Rectal smooth muscle tissue (tissue), 1 donor: Measurements from ENCODE around the gene TTLL8.

Experiments used
- H3K27ac ChIP-seq: one replicate; pipeline ENCODE4 v1.7.0; 2013; ENCODE audit warnings: low read depth, low read length, inconsistent platforms
- H3K27me3 ChIP-seq: one replicate; pipeline ENCODE4 v1.7.0; 2013; ENCODE audit warnings: low read length; ENCODE audit not compliant: control insufficient read depth, insufficient read depth
- H3K36me3 ChIP-seq: one replicate; pipeline ENCODE4 v1.7.0; 2013; ENCODE audit warnings: low read length; ENCODE audit not compliant: control insufficient read depth, insufficient read depth
- H3K4me1 ChIP-seq: one replicate; pipeline ENCODE4 v1.7.0; 2013; ENCODE audit warnings: low read length; ENCODE audit not compliant: control insufficient read depth, insufficient read depth
- H3K4me3 ChIP-seq: one replicate; pipeline ENCODE4 v1.7.0; 2013; ENCODE audit warnings: low read length
- H3K9ac ChIP-seq: one replicate; pipeline ENCODE4 v1.7.0; 2013; ENCODE audit warnings: low read length

The TTLL8 gene

GRCh38 chr22:50067244-50067643 is 9.1 kb upstream of the TTLL8 start:
- Histone ChIP-seq H3K4me1 (no peaks in the 10 kb centered on the region), H3K27me3 (no peaks in the 10 kb centered on the region), H3K27ac (no peak overlapping the region), H3K9ac (no peak overlapping the region), H3K36me3 (no peaks in the 10 kb centered on the region), H3K4me3 (no peak overlapping the region)

DNA sequence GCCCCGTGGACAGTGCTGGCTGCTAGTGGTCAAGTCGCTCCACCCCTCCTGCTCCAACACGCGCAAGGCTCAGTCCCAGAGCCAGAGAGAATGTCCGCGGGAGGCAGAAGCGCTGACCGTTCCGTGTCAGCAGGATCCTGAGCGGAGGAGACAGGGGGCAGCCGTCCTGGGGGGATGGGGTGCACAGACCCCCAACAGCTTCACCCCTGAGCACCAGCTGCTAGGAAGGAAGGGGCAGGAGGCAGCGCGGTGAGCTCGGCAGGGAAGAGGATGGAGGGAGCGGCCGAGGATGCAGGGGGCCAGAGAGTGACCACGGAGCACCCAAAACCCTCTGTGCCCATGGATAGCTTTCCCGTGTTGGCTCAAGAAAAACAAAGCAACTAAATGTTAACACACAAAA is 6.4 kb upstream of the TTLL8 start:
- no peaks in the 10 kb centered on the region for H3K36me3 ChIP-seq
- no peak overlapping the region for H3K9ac ChIP-seq
- no peaks in the 10 kb centered on the region for H3K4me1 ChIP-seq
- H3K4me3 ChIP-seq, result no peak overlapping the region
- no peak overlapping the region for H3K27ac ChIP-seq
- no peaks in the 10 kb centered on the region for H3K27me3 ChIP-seq

- Histone ChIP-seq H3K9ac (no peak overlapping the region), H3K4me3 (no peak overlapping the region), H3K4me1 (no peaks in the 10 kb centered on the region), H3K27me3 (no peaks in the 10 kb centered on the region), H3K36me3 (no peaks in the 10 kb centered on the region), H3K27ac (no peak overlapping the region)
Observed at GRCh38 chr22:50063589-50064393, 5.7 kb upstream of the TTLL8 start.

DNA sequence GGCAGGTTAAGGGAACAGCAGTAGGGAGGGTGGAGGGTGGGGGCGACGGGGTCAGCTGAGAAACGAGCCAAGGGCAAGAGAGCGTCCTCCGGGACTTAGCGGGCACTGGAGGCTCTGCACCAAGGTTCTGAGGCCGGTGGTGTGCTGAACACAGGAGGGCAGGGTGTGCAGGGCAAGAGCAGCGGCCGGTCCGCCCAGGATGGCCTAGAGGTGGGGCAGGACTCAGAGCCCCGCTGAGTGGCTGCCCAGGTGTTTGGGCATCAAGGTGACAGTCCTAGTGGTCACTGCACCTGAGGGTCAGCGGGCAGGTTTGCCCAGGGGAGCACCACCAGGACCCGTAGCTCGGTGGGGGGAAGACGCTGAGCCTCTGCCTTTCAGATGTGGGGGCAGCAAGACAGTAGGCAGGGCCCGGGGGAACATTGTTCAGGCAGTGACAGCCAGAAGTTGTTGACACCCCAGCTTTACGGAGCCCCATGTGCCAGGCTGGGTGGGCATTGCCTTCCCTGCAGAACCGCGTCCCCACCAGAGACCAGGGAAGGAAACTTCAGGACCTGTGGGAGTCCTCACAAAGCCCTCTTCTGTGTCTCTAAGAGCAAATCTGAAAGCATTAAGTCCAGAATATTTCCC is 4.5 kb upstream of the TTLL8 start:
- H3K36me3 ChIP-seq, result no peaks in the 10 kb centered on the region
- no peak overlapping the region for H3K27ac ChIP-seq
- no peak overlapping the region for H3K9ac ChIP-seq
- H3K4me1 ChIP-seq, result no peaks in the 10 kb centered on the region
- no peak overlapping the region for H3K4me3 ChIP-seq
- H3K27me3 ChIP-seq, result no peaks in the 10 kb centered on the region

- Histone ChIP-seq H3K27ac (no peak overlapping the region), H3K4me3 (no peak overlapping the region), H3K9ac (no peak overlapping the region), H3K27me3 (no peaks in the 10 kb centered on the region), H3K4me1 (no peaks in the 10 kb centered on the region), H3K36me3 (no peaks in the 10 kb centered on the region)
Observed at GRCh38 chr22:50061824-50062355, 3.8 kb upstream of the TTLL8 start.

DNA sequence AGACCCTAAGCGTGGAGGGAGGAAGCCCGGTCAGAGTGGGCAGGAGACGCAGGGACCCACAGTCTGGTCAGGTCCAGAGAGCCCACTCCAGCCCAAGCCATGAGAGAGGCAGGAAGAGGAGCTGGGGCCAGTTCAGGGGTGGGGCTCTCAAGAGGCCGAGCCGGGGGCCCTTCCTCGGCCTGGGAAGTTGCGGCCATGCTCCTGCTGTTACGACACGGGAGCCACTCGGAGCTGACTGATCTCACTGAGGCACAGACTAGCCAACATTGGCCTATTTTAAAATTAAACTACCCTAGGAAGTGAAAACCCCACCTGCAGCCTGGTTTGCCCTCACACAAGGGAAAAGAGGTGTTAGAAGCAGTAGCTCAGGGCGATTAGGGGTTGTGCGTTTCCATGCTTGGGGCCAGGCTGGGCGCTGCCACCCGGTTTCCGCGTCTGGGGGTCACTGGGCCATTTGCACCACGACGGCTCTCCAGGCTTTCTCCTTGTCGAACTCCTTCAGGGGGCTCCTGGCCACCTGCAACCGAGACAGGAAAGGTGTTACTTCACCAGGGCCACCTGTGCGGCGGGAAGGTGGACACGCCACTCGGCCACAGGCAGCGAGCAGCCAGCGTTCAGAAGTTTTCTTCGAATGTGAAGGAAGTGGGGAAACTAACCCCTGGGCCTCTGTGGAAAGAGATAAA is 3.2 kb upstream of the TTLL8 start:
- H3K27ac ChIP-seq, result no peak overlapping the region
- H3K27me3 ChIP-seq, result peaks cover 2% of the 10 kb centered on the region
- no peaks in the 10 kb centered on the region for H3K36me3 ChIP-seq
- no peak overlapping the region for H3K9ac ChIP-seq
- no peaks in the 10 kb centered on the region for H3K4me1 ChIP-seq
- H3K4me3 ChIP-seq, result no peak overlapping the region

DNA sequence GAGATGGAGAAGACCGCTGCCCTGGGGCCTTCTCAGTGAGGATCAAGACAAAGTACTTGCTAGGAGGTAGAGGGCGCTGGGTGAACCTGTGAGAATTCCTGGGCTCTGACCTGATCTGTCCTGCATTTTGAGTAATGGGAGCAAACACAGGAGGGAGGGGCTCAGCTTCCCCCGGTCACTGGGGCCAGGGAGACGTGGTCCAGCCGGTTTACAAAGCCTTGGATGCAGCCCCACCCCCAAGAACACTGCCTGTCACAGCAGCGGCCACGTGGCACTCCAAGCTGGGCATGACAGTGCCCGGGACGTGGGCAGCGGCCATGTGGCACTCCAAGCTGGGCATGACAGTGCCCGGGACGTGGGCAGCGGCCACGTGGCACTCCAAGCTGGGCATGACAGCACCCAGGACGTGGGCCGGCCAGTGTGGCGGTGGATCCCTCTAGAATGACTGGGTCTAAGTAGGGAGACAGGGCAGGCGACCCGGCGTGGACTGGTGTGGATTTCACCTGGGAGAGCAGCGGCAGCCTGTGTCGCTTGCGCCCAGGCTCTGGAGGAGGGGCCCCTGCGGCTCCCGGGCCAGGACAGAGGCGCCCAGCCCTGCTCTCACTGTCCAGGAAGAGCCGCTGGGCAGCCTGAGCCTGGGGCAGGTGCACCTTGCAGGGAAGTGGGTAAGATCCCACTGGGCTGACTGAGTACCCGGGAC is 2.5 kb upstream of the TTLL8 start:
- Histone ChIP-seq H3K9ac (no peak overlapping the region), H3K4me1 (no peaks in the 10 kb centered on the region), H3K27me3 (peaks cover 2% of the 10 kb centered on the region), H3K27ac (no peak overlapping the region), H3K4me3 (no peak overlapping the region), H3K36me3 (no peaks in the 10 kb centered on the region)

DNA sequence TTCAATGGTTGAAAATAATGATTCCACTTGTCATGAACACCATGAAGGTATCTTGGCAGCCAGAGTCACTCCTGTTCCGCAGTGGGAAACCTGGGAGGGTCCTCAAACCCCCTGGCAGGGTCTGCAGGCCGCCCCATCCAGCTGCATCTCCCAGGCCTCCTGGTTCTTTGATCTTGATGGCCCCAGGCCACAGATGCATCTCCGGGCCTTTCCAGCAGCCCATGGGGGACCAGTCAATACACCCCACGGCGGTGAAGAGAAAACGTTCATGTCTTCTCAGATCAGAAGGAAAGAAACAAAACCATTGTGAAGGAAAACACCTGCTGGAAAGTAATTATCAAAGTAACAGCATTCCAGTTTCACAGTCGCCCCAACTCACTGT is 1.8 kb upstream of the TTLL8 start:
- Histone ChIP-seq H3K4me3 (no peak overlapping the region), H3K4me1 (no peaks in the 10 kb centered on the region), H3K27me3 (peaks cover 2% of the 10 kb centered on the region), H3K9ac (no peak overlapping the region), H3K36me3 (no peaks in the 10 kb centered on the region), H3K27ac (no peak overlapping the region)

DNA sequence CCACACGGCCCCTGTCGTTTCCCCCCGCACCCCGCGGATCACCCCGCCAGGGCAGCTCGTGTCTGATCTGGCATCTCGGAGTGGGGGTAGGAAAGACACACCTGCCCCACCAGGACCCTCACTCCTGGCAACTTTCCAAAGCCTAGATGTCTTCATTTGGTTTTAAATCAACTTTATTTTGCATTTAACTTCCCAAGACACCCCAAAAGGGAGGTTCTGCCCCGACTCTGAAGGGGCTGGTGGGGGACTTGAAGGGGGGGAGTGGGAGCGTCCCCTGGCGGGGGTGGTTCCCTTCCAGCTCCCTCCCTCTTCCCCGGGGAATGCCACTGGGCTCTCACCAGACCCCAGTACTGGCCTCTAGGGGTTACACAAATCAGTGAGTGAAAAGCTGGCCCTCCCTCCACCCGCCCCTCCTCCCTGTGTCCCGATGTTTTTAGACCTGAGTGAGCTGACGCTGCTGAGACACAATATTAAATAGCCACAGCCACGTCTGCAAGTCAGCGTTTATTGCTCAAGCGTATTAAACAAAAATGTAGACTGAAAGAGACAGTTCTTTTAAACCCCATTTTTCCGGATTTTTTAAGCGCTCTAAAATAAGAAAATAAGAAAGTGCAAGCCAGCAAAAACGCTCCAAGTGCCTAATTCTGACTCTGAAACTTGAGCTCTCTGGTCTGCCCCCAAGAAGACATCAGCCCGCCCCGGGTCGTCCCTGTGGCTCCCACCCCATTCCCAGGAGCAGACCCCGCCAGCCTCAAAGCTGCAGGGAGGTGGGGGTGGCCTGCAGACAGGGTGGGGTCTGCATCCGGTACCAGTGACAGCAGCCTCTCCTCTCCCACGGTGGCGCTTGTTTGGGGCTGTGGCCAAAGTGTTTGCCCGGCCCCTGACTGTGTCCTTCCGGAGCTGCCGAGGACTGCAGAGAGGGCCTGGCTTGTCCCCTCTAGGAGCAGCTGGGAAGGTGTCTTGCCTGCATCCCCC is 1.1 kb upstream of the TTLL8 start:
- Histone ChIP-seq H3K27me3 (peaks cover 2% of the 10 kb centered on the region), H3K36me3 (no peaks in the 10 kb centered on the region), H3K27ac (no peak overlapping the region), H3K4me3 (no peak overlapping the region), H3K4me1 (no peaks in the 10 kb centered on the region), H3K9ac (no peak overlapping the region)

GRCh38 chr22:50057278-50058060 is 629 bp downstream of the TTLL8 start:
- no peak overlapping the region for H3K4me3 ChIP-seq
- H3K9ac ChIP-seq, result no peak overlapping the region
- H3K27me3 ChIP-seq, result peaks cover 2% of the 10 kb centered on the region
- H3K36me3 ChIP-seq, result no peaks in the 10 kb centered on the region
- H3K27ac ChIP-seq, result no peak overlapping the region
- no peaks in the 10 kb centered on the region for H3K4me1 ChIP-seq
